Activated CD4-positive, alpha-beta T cell treated with anti-CD3 and anti-CD28 coated beads, Interleukin-2, amount 10 ng/mL, durations not matched to agents 7 days and 5 days (primary cell): ENCODE results near the gene LPXN. TPM values are rescaled to one million over a fixed set of nuclear protein-coding genes. Genes with fewer than 3 reads are reported as not detected.

ENCODE experiments used
- CTCF ChIA-PET: fragments of 350-600 bp; sonication (Branson Sonifier 250); formaldehyde crosslinking; loops from one replicate; lab custom pipeline; 2021; ENCODE audit warnings: antibody characterized with exemption; lab: Charles Lee
- POLR2A ChIA-PET: fragments of 350-600 bp; sonication (Branson Sonifier 250); formaldehyde crosslinking; loops from one replicate; lab custom pipeline; 2021; ENCODE audit warnings: antibody characterized with exemption; lab: Charles Lee
- DNase-seq: peaks from one replicate; pipeline ENCODE4 v3.0.0-alpha.2; 2020
- H3K27ac Mint-ChIP-seq: one replicate; pipeline ENCODE4 v1.8.0; 2021; ENCODE audit warnings: mild to moderate bottlenecking, moderate library complexity, mixed read lengths
- H3K27me3 Mint-ChIP-seq: one replicate; pipeline ENCODE4 v1.8.0; 2021; ENCODE audit warnings: mixed read lengths
- H3K36me3 Mint-ChIP-seq: one replicate; pipeline ENCODE4 v1.8.0; 2021; ENCODE audit warnings: low read depth, mixed read lengths
- H3K4me1 Mint-ChIP-seq: one replicate; pipeline ENCODE4 v1.8.0; 2021; ENCODE audit warnings: mixed read lengths
- H3K4me3 Mint-ChIP-seq: one replicate; pipeline ENCODE4 v1.8.0; 2021; ENCODE audit warnings: mild to moderate bottlenecking, moderate library complexity, mixed read lengths
- H3K9me3 Mint-ChIP-seq: one replicate; pipeline ENCODE4 v1.8.0; 2021; ENCODE audit warnings: mixed read lengths
- total RNA-seq, 2 experiments: library from RNA; stranded (reverse); gene quantifications; one replicate each; pipeline ENCODE4 v1.2.3, GENCODE V29; 2021

The LPXN gene
- total RNA-seq, 2 experiments from 2014 or later, result 148 to 208 TPM

DNA sequence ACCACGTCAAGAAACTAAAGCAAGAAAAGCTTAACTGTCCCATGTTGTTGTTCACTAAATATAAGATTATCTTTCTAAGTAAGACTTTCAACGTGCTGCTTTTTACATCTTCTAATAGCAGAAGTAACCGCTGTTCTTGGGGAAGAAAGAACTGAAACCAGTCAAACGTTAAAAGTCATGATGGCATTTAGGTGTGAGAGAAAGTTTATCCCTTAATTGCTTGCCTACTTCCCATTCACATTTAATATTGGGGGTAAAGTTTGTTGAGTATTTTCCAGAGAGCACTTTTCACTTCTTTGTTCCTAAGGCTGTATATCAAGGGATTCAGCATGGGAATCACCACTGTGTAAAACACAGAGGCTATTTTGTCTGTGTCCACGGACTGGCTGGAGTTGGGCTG, 68.7 kb downstream of the LPXN start:
- ChIA-PET CTCF (no interaction called here), POLR2A (no interaction called here)
- Mint-ChIP-seq H3K27me3 (no peaks in the 10 kb centered on the region), H3K4me3 (no peak overlapping the region), H3K36me3 (peaks cover 5% of the 10 kb centered on the region), H3K27ac (no peak overlapping the region), H3K4me1 (no peaks in the 10 kb centered on the region), H3K9me3 (no peaks in the 10 kb centered on the region)
- DNase-seq, result no peak

DNA sequence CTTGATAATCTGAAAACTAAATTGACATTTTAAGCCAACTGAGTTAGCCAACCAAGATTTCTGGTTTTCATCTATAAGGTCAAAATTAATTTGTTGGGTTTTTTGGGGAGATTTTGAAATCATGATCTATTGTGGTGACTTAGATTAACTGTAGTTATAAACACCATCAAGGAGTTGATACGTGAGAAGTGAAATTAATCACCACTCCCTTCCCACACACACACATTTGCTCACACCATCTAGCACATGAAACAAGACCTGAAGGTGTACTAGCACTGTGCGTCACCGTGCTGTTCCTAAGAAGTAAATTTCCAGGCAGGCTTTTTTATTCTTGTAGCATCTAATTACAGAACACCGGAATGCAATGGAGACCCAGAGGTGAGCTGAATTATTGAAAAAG, 69.8 kb downstream of the LPXN start:
- Mint-ChIP-seq H3K36me3 (peaks cover 5% of the 10 kb centered on the region), H3K9me3 (no peaks in the 10 kb centered on the region)
- POLR2A ChIA-PET, result no interaction called here

DNA sequence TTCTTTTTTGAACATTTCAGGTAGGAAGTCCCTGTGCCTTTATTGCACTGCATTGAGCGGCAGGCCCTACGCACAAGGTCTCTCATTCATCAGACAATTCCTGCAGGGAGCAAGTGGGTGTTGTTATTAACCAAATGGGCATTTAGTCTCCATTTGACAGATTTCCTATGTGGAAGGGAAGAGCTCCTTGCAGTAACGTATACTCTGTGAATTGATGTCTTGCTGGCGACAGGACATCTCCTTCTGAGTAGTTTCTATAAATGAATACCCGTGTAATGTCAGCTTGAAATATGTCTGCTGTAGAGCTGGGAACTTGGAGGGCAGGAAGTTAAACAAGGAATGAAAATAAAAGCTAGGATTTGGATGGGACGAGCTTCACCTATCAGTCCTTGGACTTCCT, 71.4 kb downstream of the LPXN start:
- Mint-ChIP-seq H3K27ac (no peak overlapping the region), H3K4me1 (no peaks in the 10 kb centered on the region), H3K27me3 (no peaks in the 10 kb centered on the region), H3K4me3 (no peak overlapping the region), H3K36me3 (peaks cover 5% of the 10 kb centered on the region), H3K9me3 (no peaks in the 10 kb centered on the region)
- CTCF ChIA-PET, result no interaction called here
- DNase-seq, result no peak
- POLR2A ChIA-PET, result no interaction called here

More for the DNA sequence above, 69.8 kb downstream of the LPXN start:
- H3K27ac Mint-ChIP-seq, result no peak overlapping the region
- H3K27me3 Mint-ChIP-seq, result no peaks in the 10 kb centered on the region
- CTCF ChIA-PET, result no interaction called here
- DNase-seq, result no peak
- no peaks in the 10 kb centered on the region for H3K4me1 Mint-ChIP-seq
- H3K4me3 Mint-ChIP-seq, result no peak overlapping the region

DNA sequence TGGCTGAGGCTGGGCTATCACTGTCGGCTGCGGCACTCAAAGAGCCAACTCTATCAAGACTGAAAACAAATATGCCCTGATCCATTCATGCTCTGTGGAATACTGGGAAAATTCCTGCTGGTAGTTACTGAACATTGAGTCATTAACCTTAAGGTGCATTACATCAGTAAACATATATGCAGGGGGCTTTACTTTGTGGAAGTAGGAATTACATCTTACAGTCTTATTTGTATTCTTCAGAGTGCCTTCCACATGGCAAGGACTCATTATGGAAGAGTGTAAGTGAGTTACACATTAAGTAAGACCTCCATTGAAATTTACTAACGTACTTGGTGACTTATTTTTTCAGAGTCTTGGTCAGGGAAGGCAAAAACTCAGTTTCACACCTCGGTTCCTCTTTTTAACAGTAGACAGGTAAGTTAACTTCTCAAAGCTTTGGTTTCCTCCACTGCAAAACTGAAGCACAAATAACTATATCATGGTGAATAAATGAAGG, 72.2 kb downstream of the LPXN start:
- ChIA-PET POLR2A (no interaction called here), CTCF (no interaction called here)
- DNase-seq, result no peak
- Mint-ChIP-seq H3K9me3 (no peaks in the 10 kb centered on the region), H3K27me3 (no peaks in the 10 kb centered on the region), H3K4me3 (no peak overlapping the region), H3K36me3 (peaks cover 5% of the 10 kb centered on the region), H3K4me1 (peaks cover 7% of the 10 kb centered on the region), H3K27ac (no peak overlapping the region)

DNA sequence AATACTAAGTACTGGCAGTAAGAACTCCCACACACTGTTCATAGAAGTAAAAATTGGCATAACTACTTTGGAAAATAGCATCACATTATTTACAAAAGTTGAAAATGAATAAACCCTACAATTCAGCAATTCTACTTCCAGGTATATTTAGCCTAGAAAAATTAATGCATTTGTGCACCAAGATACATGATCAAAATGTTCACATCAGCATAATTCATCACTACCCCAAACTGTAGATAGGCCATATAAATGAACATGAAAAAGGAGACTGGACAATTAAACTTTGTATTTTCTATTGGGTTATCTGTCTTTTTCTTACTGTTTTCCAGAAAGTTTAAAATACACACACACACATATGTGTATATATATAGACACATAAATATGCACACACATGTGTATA, 73.7 kb downstream of the LPXN start:
- ChIA-PET POLR2A (no interaction called here), CTCF (no interaction called here)
- no peak overlapping the region for H3K4me3 Mint-ChIP-seq
- no peak for DNase-seq
- no peaks in the 10 kb centered on the region for H3K9me3 Mint-ChIP-seq
- no peak overlapping the region for H3K27ac Mint-ChIP-seq
- H3K36me3 Mint-ChIP-seq, result peaks cover 5% of the 10 kb centered on the region
- no peaks in the 10 kb centered on the region for H3K27me3 Mint-ChIP-seq
- peaks cover 17% of the 10 kb centered on the region for H3K4me1 Mint-ChIP-seq

DNA sequence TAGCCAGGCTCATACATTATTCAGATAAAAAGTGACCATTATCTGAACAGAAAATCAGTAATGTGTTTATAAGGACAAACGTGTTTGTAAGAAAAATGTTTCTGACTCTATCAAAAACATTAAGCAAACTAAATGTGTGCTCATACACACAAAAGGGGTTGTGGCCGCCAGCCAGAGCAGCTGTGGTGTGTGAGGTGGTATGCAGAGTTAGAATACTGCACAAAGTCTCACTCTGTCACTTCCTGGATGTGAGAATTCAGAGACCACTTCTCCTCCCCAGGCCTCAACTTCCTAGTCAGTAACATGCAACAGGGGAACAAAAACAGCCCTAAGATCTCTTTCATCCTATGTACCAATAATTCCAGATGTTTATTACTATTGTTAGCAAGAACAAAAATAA, 77.2 kb downstream of the LPXN start:
- ChIA-PET CTCF (interaction anchor here (1.6 kb wide), 1 partner anchor 26 kb away, joined by 5 read pairs; no protein-coding TSS in a partner anchor), POLR2A (interaction anchor here (0.6 kb wide), 1 partner anchor 32 kb away, joined by 3 read pairs; no protein-coding TSS in a partner anchor)
- Mint-ChIP-seq H3K36me3 (peaks cover 4% of the 10 kb centered on the region), H3K9me3 (no peaks in the 10 kb centered on the region), H3K27ac (peak overlapping the region; percentile 28), H3K4me3 (no peak overlapping the region), H3K4me1 (peaks cover 17% of the 10 kb centered on the region), H3K27me3 (no peaks in the 10 kb centered on the region)
- DNase-seq, result peak; percentile 9

DNA sequence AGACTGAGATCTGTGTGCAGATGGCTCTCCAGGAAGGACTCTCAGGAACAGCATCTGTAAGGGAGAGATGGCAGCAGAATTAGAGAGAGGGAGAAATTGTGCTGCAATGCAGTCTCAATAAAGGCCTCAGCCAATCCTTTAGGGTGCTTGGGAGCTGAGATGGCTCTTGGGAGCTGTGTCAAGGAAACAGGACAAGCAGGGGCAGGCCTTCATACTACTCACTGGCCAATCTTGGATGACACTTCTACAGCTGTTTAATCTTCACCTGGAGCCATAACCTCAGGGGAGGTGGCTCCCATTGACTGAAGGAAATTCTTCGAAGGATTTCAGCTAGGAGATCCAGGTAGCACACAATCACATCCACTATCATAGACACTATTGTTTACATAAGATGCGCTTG, 77.7 kb downstream of the LPXN start:
- ChIA-PET POLR2A (no interaction called here), CTCF (interaction anchor here (1.6 kb wide), 1 partner anchor 26 kb away, joined by 5 read pairs; no protein-coding TSS in a partner anchor)
- no peak for DNase-seq
- Mint-ChIP-seq H3K27me3 (no peaks in the 10 kb centered on the region), H3K4me1 (peaks cover 17% of the 10 kb centered on the region), H3K27ac (no peak overlapping the region), H3K36me3 (peaks cover 4% of the 10 kb centered on the region), H3K4me3 (no peak overlapping the region), H3K9me3 (no peaks in the 10 kb centered on the region)

DNA sequence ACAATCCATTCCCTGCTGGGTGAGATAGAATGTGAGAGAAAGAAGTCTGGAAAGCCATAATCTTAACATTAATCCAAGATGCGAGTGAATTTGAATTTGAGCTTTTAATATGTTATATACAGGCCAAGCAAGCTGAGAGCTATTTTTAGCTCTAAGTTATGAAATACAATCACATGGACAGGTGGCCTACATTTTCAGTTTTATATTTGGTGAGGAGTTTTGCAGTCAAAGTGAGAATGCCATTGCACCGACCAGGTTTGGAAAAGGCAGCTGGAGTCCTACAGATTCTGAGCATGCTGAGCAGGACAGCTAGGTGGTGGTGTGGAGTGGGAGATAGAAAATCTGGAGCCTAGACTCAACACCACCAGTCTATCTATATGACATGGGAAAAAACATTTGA, 79.8 kb downstream of the LPXN start:
- H3K27ac Mint-ChIP-seq, result no peak overlapping the region
- no peaks in the 10 kb centered on the region for H3K9me3 Mint-ChIP-seq
- no peak for DNase-seq
- ChIA-PET POLR2A (interaction anchor here (0.7 kb wide), 1 partner anchor 29 kb away, joined by 3 read pairs; no protein-coding TSS in a partner anchor), CTCF (interaction anchor here (0.6 to 1.5 kb wide), 3 partner anchors 21 to 72 kb away, joined by 3 to 4 read pairs (median 3); no protein-coding TSS in a partner anchor)
- peaks cover 17% of the 10 kb centered on the region for H3K4me1 Mint-ChIP-seq
- no peaks in the 10 kb centered on the region for H3K27me3 Mint-ChIP-seq
- H3K36me3 Mint-ChIP-seq, result peaks cover 4% of the 10 kb centered on the region
- no peak overlapping the region for H3K4me3 Mint-ChIP-seq

DNA sequence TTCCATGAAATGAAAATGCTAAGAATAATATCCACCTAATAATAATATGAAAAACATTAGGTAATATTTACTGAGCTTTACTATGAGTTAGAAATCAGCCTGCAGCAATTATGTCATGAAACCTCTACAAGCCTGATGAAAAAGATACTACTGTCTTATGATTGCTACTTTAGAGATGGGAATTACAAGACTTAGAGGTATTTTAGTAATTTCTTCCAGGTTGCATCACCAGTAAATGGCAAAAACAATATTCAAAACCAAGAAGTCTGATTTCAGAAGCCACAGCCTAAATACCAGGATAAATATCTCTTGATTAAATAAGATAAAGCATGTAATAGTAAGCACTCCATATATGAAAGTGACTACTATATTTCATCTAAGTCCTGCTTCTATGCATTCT, 81.6 kb downstream of the LPXN start:
- Mint-ChIP-seq H3K27ac (no peak overlapping the region), H3K9me3 (no peaks in the 10 kb centered on the region), H3K36me3 (peaks cover 4% of the 10 kb centered on the region), H3K27me3 (no peaks in the 10 kb centered on the region), H3K4me3 (no peak overlapping the region), H3K4me1 (peaks cover 17% of the 10 kb centered on the region)
- CTCF ChIA-PET, result no interaction called here
- POLR2A ChIA-PET, result no interaction called here
- DNase-seq, result no peak

DNA sequence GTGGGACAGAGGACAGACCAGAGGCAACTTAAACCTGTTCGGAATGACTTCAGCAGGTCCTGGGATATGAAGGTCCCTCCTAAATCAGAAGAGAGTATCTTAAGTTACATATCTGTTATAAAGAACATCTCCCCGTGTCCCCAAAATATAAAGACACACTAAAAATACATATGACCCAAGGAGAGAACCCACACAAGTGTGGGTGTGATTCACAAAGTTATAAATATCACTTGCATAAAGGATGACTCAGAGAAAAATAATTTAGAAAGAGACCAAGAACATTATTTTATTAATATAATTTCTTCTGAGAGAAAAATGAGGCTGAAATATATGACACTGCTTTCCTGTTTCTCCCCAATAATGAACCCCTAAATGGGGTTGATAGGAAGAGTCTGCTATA, 82.0 kb downstream of the LPXN start:
- H3K27ac Mint-ChIP-seq, result no peak overlapping the region
- H3K4me3 Mint-ChIP-seq, result no peak overlapping the region
- CTCF ChIA-PET, result no interaction called here
- POLR2A ChIA-PET, result no interaction called here
- H3K27me3 Mint-ChIP-seq, result no peaks in the 10 kb centered on the region
- peaks cover 4% of the 10 kb centered on the region for H3K36me3 Mint-ChIP-seq
- no peak for DNase-seq
- no peaks in the 10 kb centered on the region for H3K9me3 Mint-ChIP-seq
- H3K4me1 Mint-ChIP-seq, result peaks cover 13% of the 10 kb centered on the region

DNA sequence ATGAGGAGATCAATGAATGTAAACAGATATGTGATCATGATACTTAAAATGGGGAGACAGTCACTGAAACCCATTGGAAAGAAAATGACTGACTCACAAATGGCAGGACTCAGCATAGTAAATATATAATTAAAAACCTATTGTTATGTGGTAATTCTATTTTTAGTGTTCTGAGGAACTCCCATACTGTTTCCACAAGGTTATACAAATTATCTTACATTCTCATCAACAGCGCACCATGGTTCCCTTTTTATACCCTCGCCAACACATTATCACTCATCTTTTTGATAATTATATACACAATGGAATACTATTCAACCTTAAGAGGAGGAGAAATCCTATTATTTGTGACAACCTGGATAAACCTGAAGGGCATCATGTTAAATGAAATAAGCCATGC, 84.8 kb downstream of the LPXN start:
- Mint-ChIP-seq H3K36me3 (no peaks in the 10 kb centered on the region), H3K27ac (no peak overlapping the region), H3K4me3 (no peak overlapping the region), H3K9me3 (no peaks in the 10 kb centered on the region), H3K4me1 (no peaks in the 10 kb centered on the region), H3K27me3 (no peaks in the 10 kb centered on the region)
- ChIA-PET POLR2A (no interaction called here), CTCF (no interaction called here)
- DNase-seq, result no peak

DNA sequence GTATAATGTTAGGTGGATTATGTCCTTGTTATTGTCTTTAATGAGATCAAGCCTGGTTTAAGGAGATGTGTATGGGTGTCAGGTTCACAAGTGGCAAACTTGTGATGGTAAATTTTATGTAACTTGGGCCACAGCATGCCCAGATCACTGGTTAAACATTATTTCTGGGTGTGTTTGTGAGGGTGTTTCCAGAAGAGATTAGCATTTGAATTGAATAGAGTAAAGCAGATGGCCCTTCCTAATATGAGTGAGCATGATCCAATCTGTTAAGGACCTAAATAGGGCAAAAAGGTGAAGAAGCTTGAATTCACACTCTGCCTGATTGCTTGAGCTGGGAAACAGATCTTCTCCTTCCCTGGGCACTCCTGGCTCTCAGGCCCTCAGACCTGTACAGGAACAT, 88.5 kb downstream of the LPXN start:
- Mint-ChIP-seq H3K4me1 (no peaks in the 10 kb centered on the region), H3K4me3 (no peak overlapping the region), H3K27ac (no peak overlapping the region), H3K9me3 (peaks cover 2% of the 10 kb centered on the region), H3K36me3 (no peaks in the 10 kb centered on the region), H3K27me3 (no peaks in the 10 kb centered on the region)
- DNase-seq, result no peak
- POLR2A ChIA-PET, result no interaction called here
- CTCF ChIA-PET, result no interaction called here

DNA sequence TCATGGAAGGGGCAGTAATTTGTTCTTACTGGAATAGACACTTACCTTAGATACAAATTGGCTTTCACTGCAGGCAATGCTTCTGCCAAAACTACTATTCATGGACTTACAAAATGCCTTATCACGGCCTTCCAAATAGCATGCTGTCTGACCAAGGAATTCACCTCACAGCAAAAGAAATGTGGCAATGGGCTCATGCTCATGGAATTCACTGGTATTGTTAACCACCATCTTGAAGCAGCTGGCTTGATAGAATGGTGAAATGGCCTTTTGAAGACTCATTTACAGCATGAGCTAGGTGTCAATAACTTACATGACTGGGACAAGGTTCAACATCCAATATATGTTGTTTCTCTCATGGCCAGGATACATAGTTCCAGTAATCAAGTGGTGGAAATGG, 89.7 kb downstream of the LPXN start:
- Mint-ChIP-seq H3K4me3 (no peak overlapping the region), H3K36me3 (no peaks in the 10 kb centered on the region), H3K9me3 (peaks cover 2% of the 10 kb centered on the region), H3K27me3 (no peaks in the 10 kb centered on the region), H3K27ac (no peak overlapping the region), H3K4me1 (no peaks in the 10 kb centered on the region)
- DNase-seq, result no peak
- POLR2A ChIA-PET, result interaction anchor here (0.6 kb wide), 1 partner anchor 584 kb away, joined by 3 read pairs; no protein-coding TSS in a partner anchor
- CTCF ChIA-PET, result no interaction called here
